Endothelial cell of umbilical vein (primary cell): ENCODE data around the gene CFAP70. TPM values are rescaled to one million over a fixed set of nuclear protein-coding genes. Genes with fewer than 3 reads are reported as not detected.

ENCODE experiments used
- BruUV-seq: library from RNA; stranded (reverse); fragments of 400-500 nt; replicated peaks from 2 replicates; lab custom pipeline; 2021; lab: Mats Ljungman, UMichigan
- CTCF ChIA-PET: fragments of 300-600, 350-600 bp; sonication (Branson Sonifier 250); formaldehyde crosslinking; loops from one replicate; lab custom pipeline; 2021; ENCODE audit warnings: antibody characterized with exemption, inconsistent platforms; lab: Charles Lee
- POLR2A ChIA-PET: fragments of 300-600, 350-600 bp; sonication (Branson Sonifier 250); formaldehyde crosslinking; loops from one replicate; lab custom pipeline; 2021; ENCODE audit warnings: antibody characterized with exemption, inconsistent platforms; lab: Charles Lee
- DNase-seq: peaks from one replicate; pipeline ENCODE4 v3.0.0-alpha.2; 2011; ENCODE audit warnings: low read depth, low spot score
- FAIRE-seq: peaks from 2 replicates; lab custom pipeline; 2011; peaks lifted over from hg19 to GRCh38; lab: Jason Lieb, UNC
- H2AFZ ChIP-seq: 2 replicates; pipeline ENCODE4 v1.6.0; 2012; ENCODE audit warnings: low read depth, low read length, control low read depth, inconsistent platforms
- H3K27ac ChIP-seq: 2 replicates; pipeline ENCODE4 v1.5.1; 2011; ENCODE audit warnings: low read depth, mild to moderate bottlenecking, control low read depth, low read length, moderate library complexity; ENCODE audit not compliant: insufficient read depth
- H3K27me3 ChIP-seq, 2 experiments: 2 replicates each; pipeline versions ENCODE4 v1.6.0 to v1.6.1; 2011; ENCODE audit warnings: low read length in 2 of 2, mixed read lengths in 1 of 2; ENCODE audit not compliant: control insufficient read depth in 2 of 2, insufficient read depth in 2 of 2
- H3K36me3 ChIP-seq, 2 experiments: 2 replicates in 1 of 2; 3 replicates in 1 of 2; pipeline ENCODE4 v1.5.1; 2011; ENCODE audit warnings: low read length in 2 of 2, mild to moderate bottlenecking in 1 of 2, moderate library complexity in 1 of 2; ENCODE audit not compliant: control insufficient read depth in 2 of 2, insufficient read depth in 2 of 2; ENCODE audit errors: extremely low read depth in 1 of 2
- H3K4me1 ChIP-seq: 3 replicates; pipeline ENCODE4 v1.5.1; 2011; ENCODE audit warnings: mild to moderate bottlenecking, low read length; ENCODE audit not compliant: control insufficient read depth, insufficient read depth; ENCODE audit errors: extremely low read depth
- H3K4me2 ChIP-seq: 2 replicates; pipeline ENCODE4 v1.6.1; 2011; ENCODE audit warnings: low read length, control low read depth, mixed read lengths; ENCODE audit not compliant: insufficient read depth
- H3K4me3 ChIP-seq, 3 experiments: fragments of 200-600 bp in 1 of 3; sonication (generic), shearing (Covaris generic) in 1 of 3; replicated peaks in 1 of 3; 2 replicates each; pipeline ENCODE4 v1.5.1; 2011 to 2016; ENCODE audit warnings: control low read depth in 3 of 3, low read length in 3 of 3, mild to moderate bottlenecking in 2 of 3, inconsistent platforms in 1 of 3, low read depth in 1 of 3, moderate library complexity in 1 of 3; ENCODE audit not compliant: insufficient read depth in 1 of 3
- H3K79me2 ChIP-seq: 2 replicates; pipeline ENCODE4 v1.6.0; 2012; ENCODE audit warnings: low read length, inconsistent platforms; ENCODE audit not compliant: control insufficient read depth, insufficient read depth
- H3K9ac ChIP-seq: replicated peaks from 2 replicates; pipeline ENCODE3; 2011; ENCODE audit warnings: low read length, control low read depth; ENCODE audit not compliant: insufficient read depth; ENCODE audit errors: extremely low read depth
- H3K9me1 ChIP-seq: replicated peaks from 3 replicates; pipeline ENCODE4 v1.6.0; 2011; ENCODE audit warnings: mild to moderate bottlenecking, low read length; ENCODE audit not compliant: control insufficient read depth, insufficient read depth; ENCODE audit errors: extremely low read depth
- H3K9me3 ChIP-seq: replicated peaks from 2 replicates; pipeline ENCODE4 v1.5.1; 2012; ENCODE audit warnings: low read length, inconsistent platforms; ENCODE audit not compliant: control insufficient read depth, insufficient read depth
- H4K20me1 ChIP-seq: replicated peaks from 2 replicates; pipeline ENCODE3; 2011; ENCODE audit warnings: mild to moderate bottlenecking, low read length; ENCODE audit not compliant: control insufficient read depth, insufficient read depth; ENCODE audit errors: extremely low read depth
- EZH2 ChIP-seq: IDR thresholded peaks from 2 replicates; pipeline ENCODE4 v1.6.1; 2012; ENCODE audit warnings: borderline replicate concordance, low read depth, mild to moderate bottlenecking, moderate library complexity, low read length, inconsistent platforms; ENCODE audit not compliant: severe bottlenecking
- FOS ChIP-seq: IDR thresholded peaks from 2 replicates; pipeline ENCODE4 v1.6.1; 2011; ENCODE audit warnings: mild to moderate bottlenecking, low read length, moderate library complexity, borderline replicate concordance; ENCODE audit not compliant: insufficient read depth
- GATA2 ChIP-seq: IDR thresholded peaks from 2 replicates; pipeline ENCODE4 v1.7.0; 2011; ENCODE audit warnings: low read depth, mild to moderate bottlenecking, moderate library complexity, mixed read lengths, low read length; ENCODE audit not compliant: insufficient read length, insufficient read depth
- JUN ChIP-seq: IDR thresholded peaks from 2 replicates; pipeline ENCODE4 v1.6.1; 2011; ENCODE audit warnings: borderline replicate concordance, low read depth; ENCODE audit not compliant: insufficient read length, insufficient read depth
- MYC ChIP-seq: IDR thresholded peaks from one replicate; pipeline ENCODE4 v1.6.1; 2011; ENCODE audit warnings: mild to moderate bottlenecking, low read depth, low read length
- POLR2A ChIP-seq: IDR thresholded peaks from 2 replicates; pipeline ENCODE4 v1.6.1; 2012; ENCODE audit warnings: low read depth, mild to moderate bottlenecking, control low read depth, low read length
- POLR2AphosphoS5 ChIP-seq: IDR thresholded peaks from 2 replicates; pipeline ENCODE4 v1.6.1; 2012; ENCODE audit warnings: low read depth, mild to moderate bottlenecking, control low read depth, low read length, moderate library complexity; ENCODE audit not compliant: insufficient read depth
- dilution Hi-C: fragments of 300-500 bp; cut with MboI; formaldehyde crosslinking; loops from one replicate; pipeline ENCODE4 v1.15.0; 2019; ENCODE audit warnings: low sequenced_read_pairs; ENCODE audit not compliant: extremely low pct_ligation_motif_present
- intact Hi-C: fragments of 100-400 bp; cut with micrococcal nuclease; formaldehyde crosslinking; loops from one replicate; pipeline ENCODE4 v1.10.0; 2022
- polyA plus RNA-seq, 4 experiments: library from polyadenylated mRNA; depleted of rRNA in 3 of 4; stranded (reverse) in 3 of 4; unstranded in 1 of 4; fragments of >200 nt; gene quantifications; 2 replicates each; pipeline versions ENCODE4 v1.2.1 to v1.2.3, GENCODE V29; 2011 to 2012; ENCODE audit warnings: missing spikeins in 1 of 4
- total RNA-seq: library from RNA; stranded (reverse); gene quantifications from 2 replicates; pipeline ENCODE4 v1.2.3, GENCODE V29; 2021
- TF ChIP-seq, protein P1 (sequence below), 2 donors: IDR thresholded peaks; 1 replicate in 1 of 2; 2 replicates in 1 of 2; pipeline ENCODE4 v1.5.1; 2011; ENCODE audit warnings: low read length in 2 of 2, mild to moderate bottlenecking in 2 of 2, moderate library complexity in 2 of 2, control low read depth in 1 of 2, inconsistent platforms in 1 of 2, low read depth in 1 of 2; ENCODE audit not compliant: insufficient read depth in 1 of 2; ENCODE audit errors: extremely low read depth in 1 of 2
- TF ChIP-seq, protein P2 (sequence below): IDR thresholded peaks from 2 replicates; pipeline ENCODE4 v1.6.1; 2011; ENCODE audit not compliant: insufficient read depth, insufficient read length

Gene CFAP70
- total and polyA plus RNA-seq, 2 donors (not counting 3 experiments of a cell fraction or from before 2014, with no cell fraction given), result 0.19 to 0.27 TPM

DNA sequence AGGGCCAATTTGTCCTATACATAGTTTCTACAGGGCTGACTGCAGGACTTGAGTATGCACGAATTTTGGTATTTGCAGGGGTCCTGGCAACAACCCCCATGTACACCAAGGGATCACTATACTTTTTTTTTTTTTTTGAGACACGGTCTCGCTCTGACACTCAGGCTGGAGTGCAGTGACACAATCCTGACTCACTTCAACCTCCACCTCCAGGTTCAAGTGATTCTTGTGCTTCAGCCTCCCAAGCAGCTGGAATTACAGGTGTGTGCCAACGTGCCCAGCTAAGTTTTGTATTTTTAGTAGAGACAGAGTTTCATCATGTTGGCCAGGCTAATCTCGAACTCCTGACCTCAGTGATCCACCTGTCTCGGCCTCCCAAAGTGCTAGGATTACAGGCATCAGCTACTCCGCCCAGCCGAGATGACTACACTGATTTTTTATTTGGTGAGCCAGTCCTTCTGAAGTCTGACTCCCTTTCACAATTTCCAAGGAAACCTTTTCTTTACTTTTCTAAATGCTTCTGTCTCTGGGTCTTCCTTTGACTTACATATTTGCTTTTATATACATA is 19.8 kb downstream of the CFAP70 start:
- no peak for TF ChIP-seq EZH2
- no peak for TF ChIP-seq MYC
- TF ChIP-seq, protein P1, sequence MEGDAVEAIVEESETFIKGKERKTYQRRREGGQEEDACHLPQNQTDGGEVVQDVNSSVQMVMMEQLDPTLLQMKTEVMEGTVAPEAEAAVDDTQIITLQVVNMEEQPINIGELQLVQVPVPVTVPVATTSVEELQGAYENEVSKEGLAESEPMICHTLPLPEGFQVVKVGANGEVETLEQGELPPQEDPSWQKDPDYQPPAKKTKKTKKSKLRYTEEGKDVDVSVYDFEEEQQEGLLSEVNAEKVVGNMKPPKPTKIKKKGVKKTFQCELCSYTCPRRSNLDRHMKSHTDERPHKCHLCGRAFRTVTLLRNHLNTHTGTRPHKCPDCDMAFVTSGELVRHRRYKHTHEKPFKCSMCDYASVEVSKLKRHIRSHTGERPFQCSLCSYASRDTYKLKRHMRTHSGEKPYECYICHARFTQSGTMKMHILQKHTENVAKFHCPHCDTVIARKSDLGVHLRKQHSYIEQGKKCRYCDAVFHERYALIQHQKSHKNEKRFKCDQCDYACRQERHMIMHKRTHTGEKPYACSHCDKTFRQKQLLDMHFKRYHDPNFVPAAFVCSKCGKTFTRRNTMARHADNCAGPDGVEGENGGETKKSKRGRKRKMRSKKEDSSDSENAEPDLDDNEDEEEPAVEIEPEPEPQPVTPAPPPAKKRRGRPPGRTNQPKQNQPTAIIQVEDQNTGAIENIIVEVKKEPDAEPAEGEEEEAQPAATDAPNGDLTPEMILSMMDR (IDR thresholded peaks at IDR 0.05; ENCODE audit: extremely low read depth in 1 of 2, insufficient read depth in 1 of 2, low read depth in 1 of 2, low read length in 2 of 2), result no peak
- TF ChIP-seq, protein P2, sequence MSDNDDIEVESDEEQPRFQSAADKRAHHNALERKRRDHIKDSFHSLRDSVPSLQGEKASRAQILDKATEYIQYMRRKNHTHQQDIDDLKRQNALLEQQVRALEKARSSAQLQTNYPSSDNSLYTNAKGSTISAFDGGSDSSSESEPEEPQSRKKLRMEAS, result no peak
- TF ChIP-seq POLR2A, result no peak
- no peak for TF ChIP-seq JUN
- TF ChIP-seq POLR2AphosphoS5, result no peak
- no peak for TF ChIP-seq FOS
- TF ChIP-seq GATA2, result no peak
- Histone ChIP-seq H3K27ac (no peak overlapping the region), H3K4me3 (no peak overlapping the region), H4K20me1 (no peaks in the 10 kb centered on the region), H3K9me3 (no peaks in the 10 kb centered on the region), H3K4me1 (no peaks in the 10 kb centered on the region), H3K4me2 (no peak overlapping the region), H3K36me3 (no peaks in the 10 kb centered on the region), H3K27me3 (peaks cover 0 to 3% of the 10 kb centered on the region in 2 experiments), H2AFZ (no peak overlapping the region), H3K79me2 (no peaks in the 10 kb centered on the region), H3K9me1 (no peaks in the 10 kb centered on the region), H3K9ac (no peak overlapping the region)
- BruUV-seq, result no TSS peak
- dilution Hi-C loops, result no loop called here
- ChIA-PET POLR2A (no interaction called here), CTCF (interaction anchor here (0.8 kb wide), 2 partner anchors 10 to 75 kb away, joined by 3 to 4 read pairs; no protein-coding TSS in a partner anchor)
- DNase-seq, result no peak
- intact Hi-C loops, result no loop called here
- no peak for FAIRE-seq
